AG20443 (cell line): Measurements from ENCODE around the gene PDK2.

Source experiments
- DNase-seq: peaks from one replicate; pipeline ENCODE4 v3.0.0; 2012; ENCODE audit warnings: low spot score, mixed read lengths

The PDK2 gene

GRCh38 chr17:50117202-50118051 lies 22.3 kb downstream of the PDK2 start:
- peak; percentile 80 for DNase-seq

GRCh38 chr17:50118076-50118827 lies 23.1 kb downstream of the PDK2 start:
- no peak for DNase-seq

GRCh38 chr17:50118828-50119218 lies 23.7 kb downstream of the PDK2 start:
- DNase-seq: no peak

GRCh38 chr17:50120475-50121253 lies 25.5 kb downstream of the PDK2 start:
- no peak for DNase-seq

- no peak for DNase-seq
These were observed 27.8 kb downstream of the PDK2 start for GRCh38 chr17:50122945-50123344.

- peak; percentile 65 for DNase-seq
These were observed 28.6 kb downstream of the PDK2 start for GRCh38 chr17:50123649-50124349.

- no peak for DNase-seq
These were observed 30.4 kb downstream of the PDK2 start for GRCh38 chr17:50125420-50125997.

- DNase-seq: no peak
These were observed 32.7 kb downstream of the PDK2 start for GRCh38 chr17:50127697-50128361.

- DNase-seq: no peak
These were observed 33.5 kb downstream of the PDK2 start for GRCh38 chr17:50128441-50129352.

GRCh38 chr17:50129353-50129727 lies 34.2 kb downstream of the PDK2 start:
- DNase-seq: no peak

- peak; percentile 85 for DNase-seq
These were observed 34.8 kb downstream of the PDK2 start, which contains the start of gene SAMD14 for GRCh38 chr17:50129728-50130558. SAMD14 (minus strand) TSS chr17:50130160; CDS start chr17:50124959, 5,201 bp downstream.

GRCh38 chr17:50130559-50131305 lies 35.6 kb downstream of the PDK2 start:
- no peak for DNase-seq

- no peak for DNase-seq
These were observed 37.1 kb downstream of the PDK2 start for GRCh38 chr17:50132104-50132794.

GRCh38 chr17:50133028-50133768 lies 38.0 kb downstream of the PDK2 start:
- peak; percentile 74 for DNase-seq

GRCh38 chr17:50133769-50134099 lies 38.6 kb downstream of the PDK2 start:
- peak; percentile 68 for DNase-seq

- peak; percentile 68 for DNase-seq
These were observed 39.3 kb downstream of the PDK2 start for GRCh38 chr17:50134206-50135110.
